ENCODE data around the gene FRYL.

DNA sequence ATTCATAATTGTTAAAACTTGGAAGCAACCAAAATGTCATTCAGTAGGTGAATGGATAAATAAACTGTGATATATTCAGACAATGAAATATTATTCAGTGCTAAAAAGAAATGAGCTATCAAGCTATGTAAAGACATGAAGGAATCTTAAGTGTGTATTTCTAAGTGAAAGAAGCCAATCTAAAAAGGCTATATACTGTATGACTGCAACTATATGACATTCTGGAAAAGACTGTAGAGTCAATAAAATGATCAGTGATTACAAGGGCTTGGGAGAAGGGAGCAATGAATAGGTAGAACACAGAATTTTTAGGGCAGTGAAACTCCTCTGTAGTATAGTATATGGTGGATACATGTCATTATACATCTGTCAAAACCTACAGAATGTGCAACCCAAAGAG lies 139.9 kb downstream of the FRYL start:
- TF ChIP-seq, protein P1, sequence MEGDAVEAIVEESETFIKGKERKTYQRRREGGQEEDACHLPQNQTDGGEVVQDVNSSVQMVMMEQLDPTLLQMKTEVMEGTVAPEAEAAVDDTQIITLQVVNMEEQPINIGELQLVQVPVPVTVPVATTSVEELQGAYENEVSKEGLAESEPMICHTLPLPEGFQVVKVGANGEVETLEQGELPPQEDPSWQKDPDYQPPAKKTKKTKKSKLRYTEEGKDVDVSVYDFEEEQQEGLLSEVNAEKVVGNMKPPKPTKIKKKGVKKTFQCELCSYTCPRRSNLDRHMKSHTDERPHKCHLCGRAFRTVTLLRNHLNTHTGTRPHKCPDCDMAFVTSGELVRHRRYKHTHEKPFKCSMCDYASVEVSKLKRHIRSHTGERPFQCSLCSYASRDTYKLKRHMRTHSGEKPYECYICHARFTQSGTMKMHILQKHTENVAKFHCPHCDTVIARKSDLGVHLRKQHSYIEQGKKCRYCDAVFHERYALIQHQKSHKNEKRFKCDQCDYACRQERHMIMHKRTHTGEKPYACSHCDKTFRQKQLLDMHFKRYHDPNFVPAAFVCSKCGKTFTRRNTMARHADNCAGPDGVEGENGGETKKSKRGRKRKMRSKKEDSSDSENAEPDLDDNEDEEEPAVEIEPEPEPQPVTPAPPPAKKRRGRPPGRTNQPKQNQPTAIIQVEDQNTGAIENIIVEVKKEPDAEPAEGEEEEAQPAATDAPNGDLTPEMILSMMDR (IDR thresholded peaks at IDR 0.05) = no peak
- TF ChIP-seq POLR2A (IDR thresholded peaks at IDR 0.05) = no peak

Data from adrenal gland (tissue), 5 donors.